ENCODE measurements around the gene LEMD1. TPM values are rescaled to one million over a fixed set of nuclear protein-coding genes. Genes with fewer than 3 reads are reported as not detected.

The LEMD1 gene, protein sequence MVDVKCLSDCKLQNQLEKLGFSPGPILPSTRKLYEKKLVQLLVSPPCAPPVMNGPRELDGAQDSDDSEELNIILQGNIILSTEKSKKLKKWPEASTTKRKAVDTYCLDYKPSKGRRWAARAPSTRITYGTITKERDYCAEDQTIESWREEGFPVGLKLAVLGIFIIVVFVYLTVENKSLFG
- 1.4 TPM in 1 of 2 replicates, not detected in the other for total RNA-seq

GRCh38 chr1:205421798-205422197 lies at the start of gene LEMD1:
Gene LEMD1, minus strand, starts transcription at chr1:205422056. Its CDS starts 1,520 bp downstream, at chr1:205420536.

DNA sequence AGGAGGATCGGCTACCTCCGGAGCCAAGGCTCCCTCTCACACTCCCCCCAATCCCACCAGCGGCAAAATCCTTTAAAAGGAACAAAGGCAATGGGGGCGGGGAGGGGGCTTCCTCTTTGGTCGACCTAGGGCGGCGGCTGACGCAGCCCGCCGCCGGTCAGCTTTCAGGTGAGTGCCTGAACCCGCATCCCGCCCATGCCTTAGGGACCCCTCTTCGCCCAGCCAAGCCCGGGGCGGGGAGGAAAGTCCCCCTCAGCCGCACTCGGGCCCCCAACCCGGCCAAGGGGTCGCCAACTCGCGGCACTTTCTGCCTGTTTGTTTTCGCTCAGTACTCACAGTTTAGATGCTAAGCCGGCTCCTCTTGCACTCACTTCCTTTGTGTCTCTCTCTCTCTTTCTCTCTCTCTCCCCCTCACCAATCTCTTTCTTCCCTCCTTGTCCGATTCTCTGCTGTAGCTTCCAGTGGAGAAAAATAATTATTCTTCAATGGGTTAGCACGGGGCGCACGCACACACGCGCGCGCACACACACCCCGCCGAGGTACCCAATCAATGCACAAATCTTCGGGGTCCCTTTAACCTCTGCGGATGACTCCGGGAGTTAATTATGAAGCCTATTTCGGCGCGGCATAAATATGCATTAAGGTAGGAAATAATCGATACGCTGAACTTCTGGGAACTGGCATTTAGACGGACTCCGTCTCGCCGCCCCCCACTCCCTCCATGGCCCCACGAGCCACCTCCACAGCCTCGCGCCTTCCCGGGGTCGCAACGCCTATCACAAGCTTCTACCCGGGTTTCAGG lies 33.9 kb upstream of the LEMD1 start, which contains the start of gene BLACAT1:
BLACAT1 (minus strand) TSS at position 465 of the 802 bp plus-strand sequence.

DNA sequence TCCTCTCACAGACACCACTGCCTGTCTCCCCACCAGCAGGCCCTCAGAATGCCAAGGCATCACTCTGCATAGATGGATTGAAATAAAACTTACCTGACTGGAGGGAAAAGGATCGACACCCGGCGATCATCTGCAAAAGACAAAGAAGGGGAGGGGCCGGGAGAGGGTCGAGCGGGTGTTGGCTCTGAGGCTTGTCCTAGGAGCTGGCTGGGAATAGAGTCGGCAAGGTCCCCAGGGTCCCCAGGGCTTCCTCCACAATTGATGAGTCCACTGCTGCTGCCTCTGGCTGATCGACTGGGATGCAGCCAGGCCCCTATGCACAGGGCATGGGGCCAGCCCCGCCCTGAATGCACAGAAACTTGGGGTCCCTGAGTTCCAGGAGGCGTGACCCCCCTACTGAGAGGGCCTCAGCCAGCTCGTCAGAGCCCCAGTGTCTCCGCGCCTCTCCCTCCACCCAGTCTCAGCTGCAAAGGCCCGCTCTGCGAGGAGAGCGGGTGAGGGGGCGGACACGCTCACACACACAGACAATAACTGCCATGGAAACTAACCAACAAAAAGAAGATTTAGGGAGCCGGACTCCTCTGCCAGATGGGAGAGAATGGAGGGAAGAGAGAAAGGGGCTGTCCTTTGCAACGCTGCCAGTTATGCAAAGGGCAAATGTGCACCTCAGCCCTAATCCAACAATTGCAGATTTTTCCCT lies 65.3 kb downstream of the LEMD1 start, which contains the start of gene KLHDC8A:
KLHDC8A (minus strand) TSS at position 483 of the 700 bp plus-strand sequence. CDS start 13,318 bp downstream, outside the sequence.

Other genes with a start within 250 kb of the LEMD1 start
- gene DSTYK, start 210.4 kb downstream of the LEMD1 start, total RNA-seq: 7.2 and 8.9 TPM in 2 replicates
- 4.3 and 4.7 TPM in 2 replicates for gene TMCC2, start 194.1 kb downstream of the LEMD1 start, total RNA-seq
- gene NUAK2, start 100.3 kb downstream of the LEMD1 start, total RNA-seq: 14.3 and 18.8 TPM in 2 replicates
- gene KLHDC8A, start 65.1 kb downstream of the LEMD1 start, total RNA-seq: 0.14 TPM in 1 of 2 replicates, not detected in the other
- 1.3 and 1.5 TPM in 2 replicates for gene BLACAT1, start 34.0 kb upstream of the LEMD1 start, total RNA-seq
- 10.3 and 15.0 TPM in 2 replicates for gene CDK18, start 82.6 kb upstream of the LEMD1 start, total RNA-seq
- 7.6 and 12.3 TPM in 2 replicates for gene ELK4, start 210.0 kb upstream of the LEMD1 start, total RNA-seq